Astrocyte of the spinal cord (primary cell): ENCODE data around the gene C11orf71.
A peak's percentile ranks its signal among the peaks of the same experiment; 100 is the strongest.

Experiments used
- DNase-seq: peaks from one replicate; pipeline ENCODE4 v3.0.0; 2011; ENCODE audit warnings: low read depth, low spot score
- H3K4me3 ChIP-seq: 2 replicates; pipeline ENCODE4 v1.5.1; 2011; ENCODE audit warnings: low read depth, mild to moderate bottlenecking, low read length, moderate library complexity
- in situ Hi-C: cut with HindIII; loops from 2 replicates; pipeline ENCODE4 v1.10.0; 2017; ENCODE audit warnings: low sequenced_read_pairs
- TF ChIP-seq, protein P1 (sequence below): IDR thresholded peaks from 2 replicates; pipeline ENCODE4 v1.5.1; 2012; ENCODE audit warnings: low read depth, mild to moderate bottlenecking, low read length, inconsistent platforms

The C11orf71 gene

GRCh38 chr11:114362326-114362725 lies 38.0 kb downstream of the C11orf71 start:
- in situ Hi-C loops, result no loop called here

GRCh38 chr11:114359342-114359741 lies 41.0 kb downstream of the C11orf71 start:
- no peak overlapping the region for H3K4me3 ChIP-seq
- DNase-seq, result no peak
- in situ Hi-C loops, result no loop called here
- TF ChIP-seq, protein P1, sequence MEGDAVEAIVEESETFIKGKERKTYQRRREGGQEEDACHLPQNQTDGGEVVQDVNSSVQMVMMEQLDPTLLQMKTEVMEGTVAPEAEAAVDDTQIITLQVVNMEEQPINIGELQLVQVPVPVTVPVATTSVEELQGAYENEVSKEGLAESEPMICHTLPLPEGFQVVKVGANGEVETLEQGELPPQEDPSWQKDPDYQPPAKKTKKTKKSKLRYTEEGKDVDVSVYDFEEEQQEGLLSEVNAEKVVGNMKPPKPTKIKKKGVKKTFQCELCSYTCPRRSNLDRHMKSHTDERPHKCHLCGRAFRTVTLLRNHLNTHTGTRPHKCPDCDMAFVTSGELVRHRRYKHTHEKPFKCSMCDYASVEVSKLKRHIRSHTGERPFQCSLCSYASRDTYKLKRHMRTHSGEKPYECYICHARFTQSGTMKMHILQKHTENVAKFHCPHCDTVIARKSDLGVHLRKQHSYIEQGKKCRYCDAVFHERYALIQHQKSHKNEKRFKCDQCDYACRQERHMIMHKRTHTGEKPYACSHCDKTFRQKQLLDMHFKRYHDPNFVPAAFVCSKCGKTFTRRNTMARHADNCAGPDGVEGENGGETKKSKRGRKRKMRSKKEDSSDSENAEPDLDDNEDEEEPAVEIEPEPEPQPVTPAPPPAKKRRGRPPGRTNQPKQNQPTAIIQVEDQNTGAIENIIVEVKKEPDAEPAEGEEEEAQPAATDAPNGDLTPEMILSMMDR, result no peak

More at GRCh38 chr11:114362326-114362725, 38.0 kb downstream of the C11orf71 start:
- TF ChIP-seq, protein P1, result no peak
- no peak overlapping the region for H3K4me3 ChIP-seq
- no peak for DNase-seq

DNA sequence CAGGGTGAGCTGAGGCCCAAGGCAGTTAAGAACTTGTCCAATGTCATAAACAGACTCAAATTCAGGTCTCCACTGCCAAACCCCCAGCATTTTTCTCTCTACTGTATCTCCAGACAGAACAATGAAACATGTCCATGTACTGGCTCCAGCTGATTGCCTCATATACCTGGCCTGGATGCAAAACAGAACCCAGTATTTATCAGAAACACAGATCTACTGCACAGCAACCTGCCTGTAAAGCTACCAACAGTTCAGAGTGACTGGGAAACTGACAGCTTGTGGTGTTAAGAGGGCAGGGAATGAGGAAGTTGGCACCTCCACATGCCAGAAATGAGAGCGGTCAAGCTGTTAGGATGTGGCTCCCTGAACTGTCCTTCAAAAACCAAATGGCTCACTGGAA lies 41.6 kb downstream of the C11orf71 start:
- TF ChIP-seq, protein P1, result no peak
- no peak for DNase-seq
- in situ Hi-C loops, result no loop called here
- H3K4me3 ChIP-seq, result no peak overlapping the region

DNA sequence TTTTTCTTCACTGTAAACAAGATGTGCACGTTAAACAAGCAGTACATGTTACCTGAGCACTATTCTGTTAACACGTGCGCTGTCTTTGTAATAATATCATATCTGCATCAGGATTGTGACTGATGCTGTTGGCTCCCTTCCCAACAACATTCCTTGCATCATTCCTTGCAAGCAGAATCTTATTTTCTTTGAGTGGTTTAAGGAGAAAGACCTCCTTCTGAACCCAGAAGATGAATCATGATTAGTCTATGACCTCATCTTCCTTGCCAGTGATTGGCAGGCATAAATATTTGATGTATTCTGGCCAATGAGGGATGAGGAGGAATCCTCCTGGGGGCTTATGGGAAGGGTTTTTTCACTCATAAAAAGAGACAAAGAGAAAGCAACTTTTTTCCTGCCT lies 46.2 kb downstream of the C11orf71 start:
- peak; percentile 94 for DNase-seq
- no peak overlapping the region for H3K4me3 ChIP-seq
- in situ Hi-C loops, result no loop called here
- TF ChIP-seq, protein P1, result no peak

- in situ Hi-C loops, result no loop called here
Observed at GRCh38 chr11:114353443-114353842, 46.9 kb downstream of the C11orf71 start.

GRCh38 chr11:114350022-114350421 lies 50.3 kb downstream of the C11orf71 start:
- no peak for DNase-seq
- H3K4me3 ChIP-seq, result no peak overlapping the region
- TF ChIP-seq, protein P1, result no peak
- in situ Hi-C loops, result no loop called here

More at GRCh38 chr11:114353443-114353842, 46.9 kb downstream of the C11orf71 start:
- peak; percentile 43 for DNase-seq
- no peak overlapping the region for H3K4me3 ChIP-seq
- TF ChIP-seq, protein P1, result no peak
